Measurements from ENCODE around the gene B4GALT1.

The B4GALT1 gene

GRCh38 chr9:33154371-33154770 is 12.8 kb downstream of the B4GALT1 start:
- Histone ChIP-seq H3K4me1 (ENCODE audit: control extremely low read depth in 1 of 4, control insufficient read depth in 4 of 4, insufficient read depth in 4 of 4, low read length in 3 of 4) (peaks cover 46 to 78% (median 54%) of the 10 kb centered on the region in 4 experiments), H3K4me3 (ENCODE audit: control insufficient read depth in 1 of 7, extremely low read depth in 1 of 7, insufficient read depth in 4 of 7, low read depth in 2 of 7, low read length in 6 of 7) (peak overlapping the region in 1 of 7 experiments; percentile 2), H3K27me3 (replicated peaks in 2 of 5; ENCODE audit: control insufficient read depth in 4 of 5, insufficient read depth in 5 of 5, low read length in 4 of 5) (no peaks in the 10 kb centered on the region), H3K36me3 (ENCODE audit: control insufficient read depth in 4 of 4, insufficient read depth in 4 of 4, low read length in 3 of 4) (no peaks in the 10 kb centered on the region), H3K27ac (ENCODE audit: insufficient read depth in 1 of 2, low read depth in 1 of 2, low read length in 2 of 2, poor library complexity in 1 of 2, severe bottlenecking in 2 of 2) (no peak overlapping the region), H3K9me3 (ENCODE audit: control extremely low read depth in 1 of 5, control insufficient read depth in 4 of 5, insufficient read depth in 2 of 5, low read depth in 1 of 5, low read length in 4 of 5) (no peaks in the 10 kb centered on the region)
- ChIA-PET POLR2A (no interaction called here), CTCF (interaction anchor here (1.0 kb wide), 1 partner anchor 36 kb away, joined by 3 read pairs; no protein-coding TSS in a partner anchor)
- WGBS (ENCODE audit: insufficient coverage): 100% methylated on average over 1 of the region's 3 CpGs
- no peak for DNase-seq

DNA sequence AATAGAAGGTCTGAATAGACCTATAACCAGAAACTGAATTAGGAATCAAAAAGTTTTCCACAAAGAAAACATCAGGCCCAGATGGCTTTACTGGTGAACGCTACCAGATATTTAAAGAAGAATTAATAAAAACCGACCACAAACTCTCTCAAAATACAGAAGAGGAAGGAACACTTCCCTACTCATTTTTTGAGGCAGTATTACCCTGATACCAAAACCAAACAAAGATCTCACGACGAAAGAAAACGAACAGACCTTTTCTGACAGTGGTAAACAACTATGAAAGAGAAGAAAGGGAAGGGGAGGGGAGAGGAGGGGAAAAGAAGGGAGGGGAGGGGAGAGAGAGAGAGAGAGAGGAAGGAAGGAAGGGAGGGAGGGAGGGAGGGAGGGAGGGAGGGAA is 13.5 kb downstream of the B4GALT1 start:
- CTCF ChIA-PET: no interaction called here

GRCh38 chr9:33153001-33153400 is 14.1 kb downstream of the B4GALT1 start:
- WGBS (ENCODE audit: insufficient coverage): no CpG with 5 or more reads among the region's 2 CpGs
- CTCF ChIA-PET: no interaction called here
- Histone ChIP-seq H3K4me3 (ENCODE audit: control insufficient read depth in 1 of 7, extremely low read depth in 1 of 7, insufficient read depth in 4 of 7, low read depth in 2 of 7, low read length in 6 of 7) (no peak overlapping the region), H3K36me3 (ENCODE audit: control insufficient read depth in 4 of 4, insufficient read depth in 4 of 4, low read length in 3 of 4) (no peaks in the 10 kb centered on the region), H3K27me3 (replicated peaks in 2 of 5; ENCODE audit: control insufficient read depth in 4 of 5, insufficient read depth in 5 of 5, low read length in 4 of 5) (no peaks in the 10 kb centered on the region), H3K9me3 (ENCODE audit: control extremely low read depth in 1 of 5, control insufficient read depth in 4 of 5, insufficient read depth in 2 of 5, low read depth in 1 of 5, low read length in 4 of 5) (no peaks in the 10 kb centered on the region), H3K4me1 (ENCODE audit: control extremely low read depth in 1 of 4, control insufficient read depth in 4 of 4, insufficient read depth in 4 of 4, low read length in 3 of 4) (peaks cover 37 to 72% (median 46%) of the 10 kb centered on the region in 4 experiments), H3K27ac (ENCODE audit: insufficient read depth in 1 of 2, low read depth in 1 of 2, low read length in 2 of 2, poor library complexity in 1 of 2, severe bottlenecking in 2 of 2) (no peak overlapping the region)
- no peak for DNase-seq
- POLR2A ChIA-PET: no interaction called here

More for the DNA sequence above, 13.5 kb downstream of the B4GALT1 start:
- peak overlapping the region in 1 of 7 experiments; percentile 31 for H3K4me3 ChIP-seq (ENCODE audit: control insufficient read depth in 1 of 7, extremely low read depth in 1 of 7, insufficient read depth in 4 of 7, low read depth in 2 of 7, low read length in 6 of 7)
- POLR2A ChIA-PET: no interaction called here
- H3K36me3 ChIP-seq (ENCODE audit: control insufficient read depth in 4 of 4, insufficient read depth in 4 of 4, low read length in 3 of 4): no peaks in the 10 kb centered on the region
- H3K27me3 ChIP-seq (replicated peaks in 2 of 5; ENCODE audit: control insufficient read depth in 4 of 5, insufficient read depth in 5 of 5, low read length in 4 of 5): no peaks in the 10 kb centered on the region
- peak in 2 of 3 donors; percentile 69 to 78 for DNase-seq
- H3K27ac ChIP-seq (ENCODE audit: insufficient read depth in 1 of 2, low read depth in 1 of 2, low read length in 2 of 2, poor library complexity in 1 of 2, severe bottlenecking in 2 of 2): peak overlapping the region in 1 of 2 experiments; percentile 66
- H3K4me1 ChIP-seq (ENCODE audit: control extremely low read depth in 1 of 4, control insufficient read depth in 4 of 4, insufficient read depth in 4 of 4, low read length in 3 of 4): peaks cover 39 to 72% (median 48%) of the 10 kb centered on the region in 4 experiments
- WGBS (ENCODE audit: insufficient coverage): no CpG with 5 or more reads among the region's 5 CpGs
- H3K9me3 ChIP-seq (ENCODE audit: control extremely low read depth in 1 of 5, control insufficient read depth in 4 of 5, insufficient read depth in 2 of 5, low read depth in 1 of 5, low read length in 4 of 5): no peaks in the 10 kb centered on the region

DNA sequence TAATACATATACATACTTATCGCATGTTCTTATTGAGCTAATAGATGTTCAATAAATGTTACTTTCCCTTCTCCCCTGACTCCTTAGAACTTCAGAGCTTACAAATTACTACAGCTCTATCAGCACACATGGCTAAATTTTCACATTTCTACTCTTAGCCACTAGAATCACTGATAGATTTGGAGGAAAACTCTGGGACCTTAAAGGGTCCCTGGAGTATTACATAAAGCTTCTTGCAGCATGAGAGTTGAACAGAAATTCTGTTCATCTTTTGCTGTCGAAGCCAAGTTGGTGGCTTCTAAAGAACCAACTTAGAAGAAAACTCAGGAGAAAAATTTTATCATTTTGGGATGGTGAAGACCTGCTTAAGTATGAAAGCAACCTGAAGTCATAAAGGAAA is 15.5 kb downstream of the B4GALT1 start:
- Histone ChIP-seq H3K36me3 (ENCODE audit: control insufficient read depth in 4 of 4, insufficient read depth in 4 of 4, low read length in 3 of 4) (no peaks in the 10 kb centered on the region), H3K9me3 (ENCODE audit: control extremely low read depth in 1 of 5, control insufficient read depth in 4 of 5, insufficient read depth in 2 of 5, low read depth in 1 of 5, low read length in 4 of 5) (no peaks in the 10 kb centered on the region), H3K27me3 (replicated peaks in 2 of 5; ENCODE audit: control insufficient read depth in 4 of 5, insufficient read depth in 5 of 5, low read length in 4 of 5) (no peaks in the 10 kb centered on the region), H3K27ac (ENCODE audit: insufficient read depth in 1 of 2, low read depth in 1 of 2, low read length in 2 of 2, poor library complexity in 1 of 2, severe bottlenecking in 2 of 2) (no peak overlapping the region), H3K4me1 (ENCODE audit: control extremely low read depth in 1 of 4, control insufficient read depth in 4 of 4, insufficient read depth in 4 of 4, low read length in 3 of 4) (peaks cover 29 to 58% (median 33%) of the 10 kb centered on the region in 4 experiments), H3K4me3 (ENCODE audit: control insufficient read depth in 1 of 7, extremely low read depth in 1 of 7, insufficient read depth in 4 of 7, low read depth in 2 of 7, low read length in 6 of 7) (no peak overlapping the region)
- no peak for DNase-seq
- CTCF ChIA-PET: interaction anchor here (0.7 to 1.9 kb wide), 11 partner anchors 8 to 75 kb away, joined by 3 to 9 read pairs (median 4); partner anchors contain the start of gene B4GALT1
- 100% methylated on average over 1 of the region's 2 CpGs for WGBS (ENCODE audit: insufficient coverage)
- POLR2A ChIA-PET: no interaction called here

- CTCF ChIA-PET: interaction anchor here (0.7 to 1.9 kb wide), 9 partner anchors 9 to 75 kb away, joined by 3 to 9 read pairs (median 4); no protein-coding TSS in a partner anchor
- POLR2A ChIA-PET: no interaction called here
Observed at GRCh38 chr9:33151007-33151557, 16.1 kb downstream of the B4GALT1 start.

GRCh38 chr9:33148367-33149014 is 18.6 kb downstream of the B4GALT1 start:
- H3K9me3 ChIP-seq (ENCODE audit: control extremely low read depth in 1 of 5, control insufficient read depth in 4 of 5, insufficient read depth in 2 of 5, low read depth in 1 of 5, low read length in 4 of 5): no peaks in the 10 kb centered on the region
- H3K4me3 ChIP-seq (ENCODE audit: control insufficient read depth in 1 of 7, extremely low read depth in 1 of 7, insufficient read depth in 4 of 7, low read depth in 2 of 7, low read length in 6 of 7): no peak overlapping the region
- H3K27ac ChIP-seq (ENCODE audit: insufficient read depth in 1 of 2, low read depth in 1 of 2, low read length in 2 of 2, poor library complexity in 1 of 2, severe bottlenecking in 2 of 2): no peak overlapping the region
- peaks cover 13 to 55% (median 23%) of the 10 kb centered on the region in 4 experiments for H3K4me1 ChIP-seq (ENCODE audit: control extremely low read depth in 1 of 4, control insufficient read depth in 4 of 4, insufficient read depth in 4 of 4, low read length in 3 of 4)
- ChIA-PET POLR2A (no interaction called here), CTCF (interaction anchor here (1.0 to 1.1 kb wide), 2 partner anchors 9 to 23 kb away, joined by 4 read pairs; no protein-coding TSS in a partner anchor)
- DNase-seq: no peak
- no peaks in the 10 kb centered on the region for H3K27me3 ChIP-seq (replicated peaks in 2 of 5; ENCODE audit: control insufficient read depth in 4 of 5, insufficient read depth in 5 of 5, low read length in 4 of 5)
- no peaks in the 10 kb centered on the region for H3K36me3 ChIP-seq (ENCODE audit: control insufficient read depth in 4 of 4, insufficient read depth in 4 of 4, low read length in 3 of 4)
- no CpG with 5 or more reads among the region's 4 CpGs for WGBS (ENCODE audit: insufficient coverage)

More at GRCh38 chr9:33151007-33151557, 16.1 kb downstream of the B4GALT1 start:
- peak overlapping the region in 1 of 2 experiments; percentile 57 for H3K27ac ChIP-seq (ENCODE audit: insufficient read depth in 1 of 2, low read depth in 1 of 2, low read length in 2 of 2, poor library complexity in 1 of 2, severe bottlenecking in 2 of 2)
- H3K9me3 ChIP-seq (ENCODE audit: control extremely low read depth in 1 of 5, control insufficient read depth in 4 of 5, insufficient read depth in 2 of 5, low read depth in 1 of 5, low read length in 4 of 5): no peaks in the 10 kb centered on the region
- WGBS (ENCODE audit: insufficient coverage): 14% methylated on average over 3 of the region's 5 CpGs
- no peaks in the 10 kb centered on the region for H3K27me3 ChIP-seq (replicated peaks in 2 of 5; ENCODE audit: control insufficient read depth in 4 of 5, insufficient read depth in 5 of 5, low read length in 4 of 5)
- H3K36me3 ChIP-seq (ENCODE audit: control insufficient read depth in 4 of 4, insufficient read depth in 4 of 4, low read length in 3 of 4): no peaks in the 10 kb centered on the region
- peak; percentile 36 to 76 (median 62) for DNase-seq
- H3K4me3 ChIP-seq (ENCODE audit: control insufficient read depth in 1 of 7, extremely low read depth in 1 of 7, insufficient read depth in 4 of 7, low read depth in 2 of 7, low read length in 6 of 7): peak overlapping the region in 1 of 7 experiments; percentile 36
- peaks cover 28 to 56% (median 31%) of the 10 kb centered on the region in 4 experiments for H3K4me1 ChIP-seq (ENCODE audit: control extremely low read depth in 1 of 4, control insufficient read depth in 4 of 4, insufficient read depth in 4 of 4, low read length in 3 of 4)

Data from common myeloid progenitor, CD34-positive (primary cell).